Smooth muscle cell (in vitro differentiated cells): Measurements from ENCODE around the gene RREB1. TPM values are rescaled to one million over a fixed set of nuclear protein-coding genes. Genes with fewer than 3 reads are reported as not detected.
A peak's percentile ranks its signal among the peaks of the same experiment; 100 is the strongest.

Source experiments
- DNase-seq: peaks from one replicate; lab custom pipeline; 2025; ENCODE audit not compliant: unreplicated experiment; lab: John Stamatoyannopoulos, UW
- H2AFZ ChIP-seq: fragments of 200-600 bp; sonication (generic); 2 replicates; pipeline ENCODE4 v1.6.0; 2016; ENCODE audit warnings: antibody characterized with exemption, low read depth, mild to moderate bottlenecking
- H3F3A ChIP-seq: fragments of 200-600 bp; sonication (generic); 2 replicates; pipeline ENCODE4 v1.6.0; 2017; ENCODE audit warnings: antibody characterized with exemption, low read depth
- H3K27ac ChIP-seq: fragments of 200-600 bp; sonication (generic); 2 replicates; pipeline ENCODE4 v1.5.1; 2016; ENCODE audit warnings: low read depth, mild to moderate bottlenecking
- H3K27me3 ChIP-seq: fragments of 200-600 bp; sonication (generic); 2 replicates; pipeline ENCODE4 v1.6.1; 2016; ENCODE audit warnings: low read depth, mild to moderate bottlenecking
- H3K36me3 ChIP-seq: fragments of 200-600 bp; sonication (generic); 2 replicates; pipeline ENCODE4 v1.5.1; 2016; ENCODE audit warnings: low read depth
- H3K4me1 ChIP-seq: fragments of 200-600 bp; sonication (generic); 2 replicates; pipeline ENCODE4 v1.5.1; 2016; ENCODE audit warnings: low read depth
- H3K4me2 ChIP-seq: fragments of 200-600 bp; sonication (generic); 2 replicates; pipeline ENCODE4 v1.6.0; 2016; ENCODE audit warnings: mild to moderate bottlenecking
- H3K4me3 ChIP-seq: fragments of 200-600 bp; sonication (generic); 2 replicates; pipeline ENCODE4 v1.5.1; 2016; ENCODE audit warnings: mild to moderate bottlenecking
- H3K79me2 ChIP-seq: fragments of 200-600 bp; sonication (generic); 2 replicates; pipeline ENCODE4 v1.6.0; 2016; ENCODE audit warnings: low read depth, mild to moderate bottlenecking
- H3K9ac ChIP-seq: fragments of 200-600 bp; sonication (generic); 2 replicates; pipeline ENCODE4 v1.6.0; 2016; ENCODE audit warnings: low read depth
- H3K9me3 ChIP-seq: fragments of 200-600 bp; sonication (generic); replicated peaks from 2 replicates; pipeline ENCODE4 v1.5.1; 2016; ENCODE audit warnings: low read depth
- H4K20me1 ChIP-seq: fragments of 200-600 bp; sonication (generic); 2 replicates; pipeline ENCODE4 v1.6.0; 2016; ENCODE audit warnings: low read depth
- CTCF ChIP-seq: fragments of 200-600 bp; sonication (generic); IDR thresholded peaks from 2 replicates; pipeline ENCODE4 v1.5.1; 2017; ENCODE audit warnings: borderline replicate concordance, mild to moderate bottlenecking, antibody characterized with exemption; ENCODE audit not compliant: insufficient read depth, poor library complexity, severe bottlenecking
- WGBS: methylation state at CpG from one replicate; pipeline ENCODE4 v1.1.7; 2016; ENCODE audit warnings: low lambda C conversion rate; 5-methylcytosine and 5-hydroxymethylcytosine counted together
- polyA plus RNA-seq: library from polyadenylated mRNA; unstranded; fragments of >200 nt; fragmentation: Nextera tagmentation; extraction: Ambion mirVana; gene quantifications from 2 replicates; pipeline ENCODE4 v1.2.1, GENCODE V29; 2016
- total RNA-seq: library from RNA; depleted of rRNA; stranded (reverse); fragments of >200 nt; gene quantifications from 2 replicates; pipeline ENCODE4 v1.2.3, GENCODE V29; 2014

Gene RREB1
- total and polyA plus RNA-seq, 2 experiments from 2014 or later, result 13.2 to 26.1 TPM

- no peaks in the 10 kb centered on the region for H3K9me3 ChIP-seq
- peaks cover 17% of the 10 kb centered on the region for H3F3A ChIP-seq
- peaks cover 18% of the 10 kb centered on the region for H3K4me1 ChIP-seq
- no peak for DNase-seq
- no peaks in the 10 kb centered on the region for H3K27me3 ChIP-seq
- H3K36me3 ChIP-seq, result no peaks in the 10 kb centered on the region
- no peak overlapping the region for H2AFZ ChIP-seq
- WGBS, result 91% methylated on average over 4 of the region's 4 CpGs
- TF ChIP-seq CTCF, result no peak
- H3K4me3 ChIP-seq, result no peak overlapping the region
- H3K79me2 ChIP-seq, result peaks cover 96% of the 10 kb centered on the region
- H3K9ac ChIP-seq, result no peak overlapping the region
- H4K20me1 ChIP-seq, result peaks cover 95% of the 10 kb centered on the region
- no peak overlapping the region for H3K27ac ChIP-seq
- no peak overlapping the region for H3K4me2 ChIP-seq
Observed at GRCh38 chr6:7134999-7135745, 27.4 kb downstream of the RREB1 start.

- Histone ChIP-seq H3K4me2 (no peak overlapping the region), H3K79me2 (peaks cover 96% of the 10 kb centered on the region), H4K20me1 (peaks cover 91% of the 10 kb centered on the region), H3K4me3 (no peak overlapping the region), H2AFZ (no peak overlapping the region), H3K27ac (no peak overlapping the region), H3K9me3 (no peaks in the 10 kb centered on the region), H3K4me1 (peaks cover 18% of the 10 kb centered on the region), H3F3A (peaks cover 17% of the 10 kb centered on the region), H3K9ac (no peak overlapping the region), H3K27me3 (no peaks in the 10 kb centered on the region), H3K36me3 (no peaks in the 10 kb centered on the region)
- DNase-seq, result no peak
- no peak for TF ChIP-seq CTCF
Observed at GRCh38 chr6:7135755-7136154, 28.0 kb downstream of the RREB1 start.

GRCh38 chr6:7136859-7137334, 29.1 kb downstream of the RREB1 start:
- H4K20me1 ChIP-seq, result peaks cover 86% of the 10 kb centered on the region
- H3K27ac ChIP-seq, result peak overlapping the region; percentile 77
- peaks cover 24% of the 10 kb centered on the region for H3K4me1 ChIP-seq
- H3K9ac ChIP-seq, result no peak overlapping the region
- H3K36me3 ChIP-seq, result no peaks in the 10 kb centered on the region
- no peaks in the 10 kb centered on the region for H3K9me3 ChIP-seq
- peak overlapping the region; percentile 10 for H3K4me2 ChIP-seq
- H3F3A ChIP-seq, result peaks cover 20% of the 10 kb centered on the region
- H3K27me3 ChIP-seq, result no peaks in the 10 kb centered on the region
- no peak for TF ChIP-seq CTCF
- peaks cover 94% of the 10 kb centered on the region for H3K79me2 ChIP-seq
- DNase-seq, result no peak
- WGBS, result 72% methylated on average over 8 of the region's 8 CpGs
- H2AFZ ChIP-seq, result no peak overlapping the region
- H3K4me3 ChIP-seq, result no peak overlapping the region
